Panc1 (cell line): ENCODE measurements around the gene SLX9.

Experiments
- CTCF ChIP-seq: fragments of 450-650 bp; IDR thresholded peaks from 2 replicates; pipeline ENCODE4 v1.5.1; 2017; ENCODE audit warnings: mild to moderate bottlenecking
- POLR2AphosphoS5 ChIP-seq: IDR thresholded peaks from 2 replicates; pipeline ENCODE4 v1.6.1; 2012; ENCODE audit warnings: mild to moderate bottlenecking, low read depth, low read length, moderate library complexity
- SIN3A ChIP-seq: IDR thresholded peaks from 2 replicates; pipeline ENCODE4 v1.6.1; 2012; ENCODE audit warnings: low read depth, mild to moderate bottlenecking, low read length, moderate library complexity, borderline replicate concordance; ENCODE audit not compliant: insufficient read depth
- TCF7L2 ChIP-seq: IDR thresholded peaks from 2 replicates; pipeline ENCODE4 v1.6.1; 2011; ENCODE audit warnings: mild to moderate bottlenecking, low read depth, low read length, inconsistent platforms
- TF ChIP-seq, protein P1 (sequence below), 2 experiments: IDR thresholded peaks; 2 replicates each; pipeline ENCODE4 v1.6.1; 2011 to 2012; ENCODE audit warnings: low read depth in 2 of 2, control low read depth in 1 of 2, low read length in 1 of 2, mild to moderate bottlenecking in 1 of 2, moderate library complexity in 1 of 2; ENCODE audit not compliant: insufficient read depth in 1 of 2

DNA sequence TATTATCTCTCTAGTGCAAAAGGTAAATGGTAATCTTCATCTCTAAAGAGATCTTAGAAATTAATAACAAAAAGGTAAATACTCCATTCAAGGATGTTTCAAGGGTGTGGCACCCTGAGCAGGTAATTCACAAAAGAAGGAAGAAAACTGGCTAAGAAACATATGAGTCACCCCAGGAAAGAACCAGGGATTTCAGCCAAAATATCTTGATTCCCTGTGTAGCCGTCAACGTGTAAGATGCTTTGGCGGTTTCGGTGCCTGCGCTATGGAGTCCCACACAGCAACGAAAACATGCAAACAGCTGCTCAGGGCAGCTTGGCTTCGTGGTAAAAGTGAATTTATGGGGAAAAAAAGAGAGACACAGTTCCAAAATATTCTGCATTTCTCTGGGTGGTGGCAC lies 22.9 kb upstream of the SLX9 start:
- no peak for TF ChIP-seq CTCF
- TF ChIP-seq, protein P1, sequence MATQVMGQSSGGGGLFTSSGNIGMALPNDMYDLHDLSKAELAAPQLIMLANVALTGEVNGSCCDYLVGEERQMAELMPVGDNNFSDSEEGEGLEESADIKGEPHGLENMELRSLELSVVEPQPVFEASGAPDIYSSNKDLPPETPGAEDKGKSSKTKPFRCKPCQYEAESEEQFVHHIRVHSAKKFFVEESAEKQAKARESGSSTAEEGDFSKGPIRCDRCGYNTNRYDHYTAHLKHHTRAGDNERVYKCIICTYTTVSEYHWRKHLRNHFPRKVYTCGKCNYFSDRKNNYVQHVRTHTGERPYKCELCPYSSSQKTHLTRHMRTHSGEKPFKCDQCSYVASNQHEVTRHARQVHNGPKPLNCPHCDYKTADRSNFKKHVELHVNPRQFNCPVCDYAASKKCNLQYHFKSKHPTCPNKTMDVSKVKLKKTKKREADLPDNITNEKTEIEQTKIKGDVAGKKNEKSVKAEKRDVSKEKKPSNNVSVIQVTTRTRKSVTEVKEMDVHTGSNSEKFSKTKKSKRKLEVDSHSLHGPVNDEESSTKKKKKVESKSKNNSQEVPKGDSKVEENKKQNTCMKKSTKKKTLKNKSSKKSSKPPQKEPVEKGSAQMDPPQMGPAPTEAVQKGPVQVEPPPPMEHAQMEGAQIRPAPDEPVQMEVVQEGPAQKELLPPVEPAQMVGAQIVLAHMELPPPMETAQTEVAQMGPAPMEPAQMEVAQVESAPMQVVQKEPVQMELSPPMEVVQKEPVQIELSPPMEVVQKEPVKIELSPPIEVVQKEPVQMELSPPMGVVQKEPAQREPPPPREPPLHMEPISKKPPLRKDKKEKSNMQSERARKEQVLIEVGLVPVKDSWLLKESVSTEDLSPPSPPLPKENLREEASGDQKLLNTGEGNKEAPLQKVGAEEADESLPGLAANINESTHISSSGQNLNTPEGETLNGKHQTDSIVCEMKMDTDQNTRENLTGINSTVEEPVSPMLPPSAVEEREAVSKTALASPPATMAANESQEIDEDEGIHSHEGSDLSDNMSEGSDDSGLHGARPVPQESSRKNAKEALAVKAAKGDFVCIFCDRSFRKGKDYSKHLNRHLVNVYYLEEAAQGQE (IDR thresholded peaks at IDR 0.05; ENCODE audit: insufficient read depth in 1 of 2, low read depth in 2 of 2, low read length in 1 of 2) = no peak
- no peak for TF ChIP-seq POLR2AphosphoS5
- no peak for TF ChIP-seq SIN3A
- TF ChIP-seq TCF7L2 = no peak
